HG03039 (cell line): ENCODE measurements around the gene RACGAP1.
"Not testable (repeated sequence)": the region's sequence is repeated elsewhere in the genome, so short reads cannot be mapped to it uniquely, and the experiment has no call there.

Experiments
- ATAC-seq: cut with Tn5 transposase; IDR thresholded peaks from one replicate; pipeline ENCODE4 v1.9.1; 2021; ENCODE audit warnings: mild to moderate bottlenecking, moderate library complexity; ENCODE audit not compliant: unreplicated experiment

The RACGAP1 gene

DNA sequence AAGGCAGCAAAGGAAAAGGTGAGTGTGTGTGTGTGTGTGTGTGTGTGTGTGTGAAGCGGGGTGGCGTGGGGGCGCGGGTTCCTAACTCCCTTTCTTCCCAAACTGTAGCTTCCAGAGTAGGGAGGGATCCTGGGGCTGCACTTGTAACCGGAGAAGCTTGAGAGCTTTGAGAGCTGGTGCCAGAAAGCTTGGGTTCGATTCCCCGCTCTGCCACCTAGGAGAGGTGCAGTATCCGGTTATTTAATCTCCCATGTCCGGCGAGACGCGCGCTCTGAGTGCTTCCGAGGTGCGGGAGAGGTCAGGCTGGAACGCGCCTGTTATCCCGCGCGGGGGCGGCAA lies 7.2 kb upstream of the RACGAP1 start:
- no peak for ATAC-seq

- not testable (repeated sequence) for ATAC-seq
Measured at GRCh38 chr12:50030449-50030848, 5.2 kb upstream of the RACGAP1 start.

DNA sequence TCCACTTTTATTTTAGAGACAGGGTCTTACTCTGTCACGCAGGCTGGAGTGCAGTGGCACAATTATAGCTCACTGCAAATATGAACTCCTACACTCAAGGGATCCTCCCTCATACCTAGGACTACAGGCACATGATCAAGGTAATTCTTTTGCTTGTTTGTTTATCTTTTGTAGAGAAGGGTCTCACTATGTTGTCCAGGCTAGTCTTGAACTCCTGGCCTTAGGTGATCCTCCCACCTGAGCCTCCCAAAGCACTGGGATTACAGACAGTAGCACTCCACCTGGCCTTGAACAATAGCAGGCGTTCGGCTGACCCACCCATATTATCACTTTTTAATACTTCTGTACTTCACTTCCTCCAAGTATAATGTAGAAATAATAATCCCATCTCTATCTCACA lies 1.4 kb upstream of the RACGAP1 start:
- no peak for ATAC-seq

DNA sequence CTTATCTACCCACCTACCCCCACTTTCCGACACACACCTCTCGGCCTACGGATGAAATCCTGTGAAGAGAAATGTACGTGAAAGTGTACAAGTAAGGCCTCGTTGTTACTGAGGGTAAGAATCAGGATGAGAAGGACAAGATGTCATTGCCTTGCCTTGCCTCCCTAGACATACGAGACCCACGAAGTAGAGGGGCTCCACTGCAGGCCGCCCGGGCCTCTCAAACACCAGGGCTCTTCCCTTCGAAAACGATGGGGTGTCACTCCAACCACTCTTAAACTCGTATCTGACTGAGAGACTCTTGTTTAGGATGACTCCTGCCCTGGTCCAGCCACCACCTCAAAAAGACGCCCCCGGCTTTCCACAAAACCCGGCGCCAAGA lies 498 bp downstream of the RACGAP1 start:
- ATAC-seq, result peak; percentile 5

GRCh38 chr12:50024227-50024626 lies 1.1 kb downstream of the RACGAP1 start:
- no peak for ATAC-seq

DNA sequence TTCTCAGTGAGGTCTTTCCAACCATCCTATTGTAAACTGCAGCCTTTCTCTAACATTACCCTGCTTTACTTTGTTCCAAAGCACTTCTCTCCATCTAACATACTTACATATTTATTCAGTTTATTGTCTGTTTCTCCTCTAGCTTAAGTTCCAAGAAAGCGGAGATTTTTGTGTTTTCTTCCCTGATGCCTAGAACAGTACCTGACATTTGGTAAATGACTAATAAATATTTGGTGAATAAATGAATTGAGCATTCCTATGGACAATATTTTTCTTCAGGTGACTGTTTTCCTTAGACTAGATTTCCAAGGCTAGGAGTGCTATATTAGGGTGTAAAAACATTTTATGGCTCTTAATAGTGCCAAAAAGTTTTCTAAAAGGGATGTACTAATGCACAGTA lies 2.4 kb downstream of the RACGAP1 start:
- ATAC-seq, result no peak

GRCh38 chr12:50021031-50021430 lies 4.3 kb downstream of the RACGAP1 start:
- no peak for ATAC-seq

DNA sequence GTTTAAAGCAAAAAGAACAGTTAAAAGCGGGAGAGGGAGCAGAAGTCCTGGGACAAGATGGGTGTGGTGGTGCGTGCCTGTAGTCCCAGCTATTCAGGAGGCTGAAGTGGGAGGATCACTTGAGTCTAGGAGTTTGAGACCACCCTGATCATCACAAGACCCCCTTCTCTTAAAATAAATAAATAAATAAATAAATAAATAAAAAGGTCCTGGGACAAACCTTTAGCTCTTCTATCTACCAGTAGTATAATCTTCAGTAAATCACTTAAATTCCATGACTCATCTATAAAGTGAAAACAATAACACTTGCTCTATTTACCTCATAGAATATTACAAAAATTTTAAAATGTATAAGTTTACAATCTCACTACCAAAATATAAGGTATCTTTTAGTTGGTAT lies 5.8 kb downstream of the RACGAP1 start:
- no peak for ATAC-seq

DNA sequence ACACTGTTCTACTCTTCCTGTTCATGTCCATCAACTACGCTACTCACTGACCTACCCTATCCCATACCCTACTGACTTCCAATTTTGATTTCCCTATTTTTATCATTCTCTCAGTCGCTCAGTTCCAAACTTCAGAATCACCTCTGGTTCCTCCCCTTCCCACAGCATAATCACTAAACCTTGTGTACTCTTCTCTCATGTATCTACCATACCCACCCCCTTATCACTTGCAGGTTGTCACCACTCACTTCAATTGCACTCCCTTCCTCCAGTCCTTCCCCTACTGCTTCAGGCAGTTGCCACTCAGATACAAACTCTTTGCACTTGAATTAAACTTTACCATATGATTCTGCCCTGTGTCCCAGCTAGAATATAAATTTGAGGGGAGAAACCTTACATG lies 6.3 kb downstream of the RACGAP1 start:
- no peak for ATAC-seq

- ATAC-seq, result no peak
Measured at GRCh38 chr12:50018154-50018553, 7.1 kb downstream of the RACGAP1 start.

GRCh38 chr12:50017641-50018040 lies 7.7 kb downstream of the RACGAP1 start:
- ATAC-seq, result no peak

DNA sequence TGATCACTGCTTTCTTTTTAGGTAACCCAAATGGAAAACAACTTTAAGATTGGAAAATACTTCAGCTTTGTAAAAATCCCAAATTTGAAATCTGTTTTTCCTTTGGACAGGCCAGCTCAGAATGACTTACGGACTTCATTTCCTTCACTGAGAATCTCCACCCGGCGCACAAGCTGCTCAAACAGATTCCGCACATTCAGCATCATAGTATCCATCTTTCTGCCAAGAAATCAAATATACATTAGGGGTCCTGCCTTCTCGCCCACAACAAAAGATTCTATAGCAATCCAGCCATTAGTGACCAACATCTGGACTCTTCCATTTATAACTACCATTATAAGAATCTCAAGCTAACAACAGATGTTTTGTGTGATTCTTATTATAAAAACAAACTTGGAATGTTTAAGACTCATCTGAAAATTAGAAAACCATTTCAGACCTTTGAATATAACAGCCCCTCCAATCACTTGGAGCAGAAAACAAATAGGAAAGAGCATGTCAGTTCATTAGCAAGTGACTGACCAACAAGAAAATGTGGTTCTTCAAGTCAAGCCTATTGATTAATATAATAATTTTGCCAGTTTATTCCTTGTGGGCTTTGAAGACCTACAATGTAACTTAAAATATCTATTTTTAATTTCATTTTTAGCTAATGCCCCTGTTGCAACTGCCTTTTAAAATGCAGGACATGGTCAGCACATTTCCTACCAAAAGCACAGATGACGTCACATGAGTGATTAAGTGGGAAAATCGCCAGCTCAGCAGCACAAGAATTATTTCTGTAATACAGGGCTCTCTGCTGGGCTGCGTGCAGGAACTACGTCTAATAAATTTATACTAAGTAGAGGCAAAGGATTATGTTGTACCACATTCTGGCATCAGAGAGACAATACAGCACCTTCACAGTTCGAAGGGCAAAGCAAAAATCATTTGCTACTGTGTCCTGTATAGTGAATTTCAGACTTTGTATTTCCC lies 8.5 kb downstream of the RACGAP1 start:
- ATAC-seq, result no peak

- ATAC-seq, result no peak
Measured at GRCh38 chr12:50014342-50014741, 11.0 kb downstream of the RACGAP1 start.

DNA sequence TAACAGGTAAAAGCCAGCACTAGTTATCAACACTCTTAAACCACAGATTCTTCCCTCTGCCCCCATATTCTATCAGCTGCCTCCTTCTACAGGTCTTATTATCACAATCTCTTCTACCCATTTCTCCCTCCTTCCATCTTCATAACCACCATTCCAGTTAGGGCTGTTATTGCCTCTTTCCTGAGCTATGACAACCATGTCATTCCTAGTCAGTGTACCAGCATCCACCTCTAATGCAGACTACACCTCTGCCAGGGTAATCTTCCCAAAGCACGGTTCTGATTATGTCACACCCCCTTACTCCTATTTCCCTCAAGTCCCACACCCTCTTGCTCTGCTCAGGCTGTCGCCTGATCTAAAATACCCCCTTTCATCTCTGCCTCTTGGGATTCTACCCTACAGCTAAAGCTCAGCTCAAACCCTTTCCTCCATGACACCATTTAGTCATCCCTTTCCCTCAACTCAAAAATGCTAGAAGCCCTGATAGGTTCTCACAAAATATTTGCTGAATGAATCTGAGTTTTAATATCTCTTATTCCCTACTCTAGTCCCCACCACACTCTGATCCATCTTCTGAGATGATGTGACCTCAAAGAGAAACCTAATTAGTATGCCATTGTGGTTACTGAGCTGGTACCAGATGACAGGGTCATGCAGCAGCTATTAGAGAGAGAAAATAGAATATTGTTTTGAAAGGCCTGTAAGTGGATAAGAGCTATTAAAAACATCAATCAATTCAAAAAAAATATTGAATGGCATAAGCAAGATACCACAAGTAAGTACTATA lies 11.7 kb downstream of the RACGAP1 start:
- no peak for ATAC-seq

DNA sequence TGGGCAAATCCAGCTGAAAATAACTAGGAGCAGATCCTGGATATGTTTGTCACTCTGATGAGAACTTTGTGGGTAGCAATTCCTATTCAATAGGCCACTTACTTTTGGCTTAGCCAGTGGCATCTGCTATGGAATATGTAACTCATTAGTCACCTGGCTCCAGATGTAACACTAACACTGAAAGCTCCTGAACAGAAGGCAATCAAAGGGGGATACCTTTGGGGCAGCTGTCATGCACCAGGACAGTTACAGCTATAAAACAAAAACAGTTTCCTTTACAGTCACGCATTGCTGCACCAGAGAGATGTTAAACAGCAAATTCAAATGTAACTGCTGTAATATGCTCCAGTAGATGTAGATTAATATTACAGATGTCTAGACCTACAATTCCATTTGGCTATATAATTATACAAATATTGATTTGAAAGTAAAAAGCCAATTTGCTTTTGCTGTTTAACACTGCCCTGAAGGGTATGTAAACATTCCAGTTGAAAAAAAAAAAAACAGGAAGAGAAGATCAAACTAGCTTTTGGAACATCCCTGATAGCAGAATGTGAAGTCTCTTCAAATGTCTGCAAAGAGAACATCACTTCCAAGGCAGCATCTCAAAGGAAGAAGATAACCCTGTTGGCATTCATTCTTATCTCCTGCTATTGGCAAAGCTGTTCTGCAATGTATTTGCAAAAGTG lies 18.4 kb downstream of the RACGAP1 start:
- ATAC-seq, result no peak

- no peak for ATAC-seq
Measured at GRCh38 chr12:50006280-50006679, 19.0 kb downstream of the RACGAP1 start.

- ATAC-seq, result no peak
Measured at GRCh38 chr12:50005175-50005574, 20.1 kb downstream of the RACGAP1 start.

DNA sequence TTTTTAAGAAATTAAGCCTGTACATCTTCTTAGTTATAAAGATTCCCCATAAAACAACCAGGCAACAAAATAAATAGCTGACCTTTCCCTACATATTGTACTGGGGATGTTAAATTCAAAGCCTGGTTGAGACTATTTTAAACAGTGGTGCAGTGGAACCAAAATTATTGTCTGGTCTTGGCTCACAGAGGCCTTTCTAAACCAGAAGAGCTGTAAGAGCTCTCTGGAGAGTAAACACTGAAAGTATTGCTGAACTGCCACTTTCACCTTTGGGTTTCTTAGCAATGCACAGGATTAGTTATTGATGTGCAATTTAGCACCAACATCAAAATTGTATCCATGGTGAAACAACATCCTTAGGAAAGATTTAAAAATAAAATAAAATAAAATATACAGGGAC lies 20.6 kb downstream of the RACGAP1 start:
- no peak for ATAC-seq

- ATAC-seq, result no peak
Measured at GRCh38 chr12:50003595-50003994, 21.7 kb downstream of the RACGAP1 start.

GRCh38 chr12:49998453-49998852 lies 26.8 kb downstream of the RACGAP1 start:
- ATAC-seq, result no peak

GRCh38 chr12:49990273-49990672 lies 35.0 kb downstream of the RACGAP1 start:
- no peak for ATAC-seq
